Breast epithelium (tissue), 4 donors: ENCODE data around the gene ITGB1BP1. TPM values are rescaled to one million over a fixed set of nuclear protein-coding genes. Genes with fewer than 3 reads are reported as not detected.

Experiments
- DNase-seq, 2 donors: peaks; one replicate each; pipeline ENCODE4 v3.0.0-alpha.2; 2019; ENCODE audit warnings: low spot score in 2 of 2
- H3K27ac ChIP-seq, 2 donors: fragments of 200-600 bp; sonication (generic) in 1 of 2; one replicate each; pipeline ENCODE4 v1.5.1; 2016 to 2019; ENCODE audit warnings: mild to moderate bottlenecking in 1 of 2
- H3K27me3 ChIP-seq, 2 donors: fragments of 200-600 bp; sonication (generic) in 1 of 2; one replicate each; pipeline versions ENCODE4 v1.5.1 to v1.6.0; 2017 to 2019; ENCODE audit warnings: control low read depth in 1 of 2, mild to moderate bottlenecking in 1 of 2
- H3K36me3 ChIP-seq: fragments of 200-600 bp; one replicate; pipeline ENCODE4 v1.5.1; 2019
- H3K4me1 ChIP-seq, 2 donors: fragments of 200-600 bp; sonication (generic); one replicate each; pipeline ENCODE4 v1.5.1; 2016 to 2019; ENCODE audit warnings: control low read depth in 1 of 2
- H3K4me3 ChIP-seq, 3 donors: fragments of 200-600 bp; sonication (generic); 1 replicate in 2 of 3; 2 replicates in 1 of 3; pipeline ENCODE4 v1.5.1; 2016 to 2019; ENCODE audit warnings: mild to moderate bottlenecking in 3 of 3, moderate library complexity in 2 of 3
- H3K9me3 ChIP-seq, 2 donors: fragments of 200-600 bp; sonication (generic) in 1 of 2; one replicate each; pipeline ENCODE4 v1.5.1; 2016 to 2019; ENCODE audit warnings: control low read depth in 1 of 2
- POLR2A ChIP-seq: fragments of 450-650 bp; IDR thresholded peaks from one replicate; pipeline ENCODE4 v1.6.1; 2016; ENCODE audit warnings: antibody characterized with exemption, mild to moderate bottlenecking, moderate library complexity
- POLR2AphosphoS5 ChIP-seq, 3 donors: sonication (generic); formaldehyde crosslinking; IDR thresholded peaks; one replicate each; pipeline ENCODE4 v1.6.1; 2017; ENCODE audit warnings: antibody characterized with exemption in 3 of 3
- intact Hi-C: fragments of 100-400 bp; cut with DNase I; formaldehyde crosslinking; loops from one replicate; pipeline ENCODE4 v1.15.1; 2023; ENCODE audit warnings: low total_unique reads
- total RNA-seq, 3 donors: library from RNA; depleted of rRNA; stranded (reverse); fragments of >200 nt; gene quantifications; one replicate each; pipeline ENCODE4 v1.1.0, GENCODE V29; 2016
- TF ChIP-seq, protein P1 (sequence below), 3 donors: fragments of 450-650 bp; IDR thresholded peaks; one replicate each; pipeline ENCODE4 v1.5.1; 2016 to 2017; ENCODE audit warnings: antibody characterized with exemption in 3 of 3, mild to moderate bottlenecking in 3 of 3, moderate library complexity in 3 of 3

The ITGB1BP1 gene
- total RNA-seq, 3 donors from 2014 or later, result 35.7 to 271 (median 63.3) TPM

DNA sequence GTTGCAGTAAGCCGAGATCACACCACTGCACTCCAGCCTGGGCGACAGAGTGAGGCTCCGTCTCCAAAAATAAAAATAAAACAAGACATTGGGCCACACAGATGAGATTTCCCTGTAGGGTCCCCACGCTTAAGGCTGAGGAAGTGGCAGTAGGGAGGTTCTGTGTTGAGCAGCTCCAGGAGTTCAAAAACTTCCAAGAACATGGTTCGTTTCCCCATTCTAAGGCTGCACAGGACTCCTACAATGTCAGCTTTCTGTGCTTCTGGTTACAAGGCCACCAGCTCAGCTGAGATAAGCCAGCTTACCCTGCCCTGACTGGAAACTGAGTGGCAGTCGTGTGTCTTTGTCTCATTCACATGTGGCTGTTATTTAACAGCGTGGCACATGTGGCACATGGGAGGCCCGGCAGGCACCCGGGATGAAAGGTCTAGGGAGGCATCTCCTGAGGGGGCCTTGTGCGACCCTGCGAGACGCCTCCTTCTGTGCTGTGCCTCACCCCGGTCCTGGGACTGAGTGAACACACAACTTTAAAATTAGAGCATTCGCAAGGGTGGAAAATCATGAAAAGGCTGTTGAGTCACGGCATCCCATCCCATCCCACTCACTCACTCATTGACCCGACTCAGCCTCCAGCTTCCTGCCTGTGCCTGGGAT is 7.7 kb downstream of the ITGB1BP1 start:
- H3K4me1 ChIP-seq, result no peaks in the 10 kb centered on the region
- H3K36me3 ChIP-seq, result no peaks in the 10 kb centered on the region
- no peaks in the 10 kb centered on the region for H3K9me3 ChIP-seq
- TF ChIP-seq POLR2A (no peak), POLR2AphosphoS5 (IDR thresholded peaks at IDR 0.05) (no peak)
- TF ChIP-seq, protein P1, sequence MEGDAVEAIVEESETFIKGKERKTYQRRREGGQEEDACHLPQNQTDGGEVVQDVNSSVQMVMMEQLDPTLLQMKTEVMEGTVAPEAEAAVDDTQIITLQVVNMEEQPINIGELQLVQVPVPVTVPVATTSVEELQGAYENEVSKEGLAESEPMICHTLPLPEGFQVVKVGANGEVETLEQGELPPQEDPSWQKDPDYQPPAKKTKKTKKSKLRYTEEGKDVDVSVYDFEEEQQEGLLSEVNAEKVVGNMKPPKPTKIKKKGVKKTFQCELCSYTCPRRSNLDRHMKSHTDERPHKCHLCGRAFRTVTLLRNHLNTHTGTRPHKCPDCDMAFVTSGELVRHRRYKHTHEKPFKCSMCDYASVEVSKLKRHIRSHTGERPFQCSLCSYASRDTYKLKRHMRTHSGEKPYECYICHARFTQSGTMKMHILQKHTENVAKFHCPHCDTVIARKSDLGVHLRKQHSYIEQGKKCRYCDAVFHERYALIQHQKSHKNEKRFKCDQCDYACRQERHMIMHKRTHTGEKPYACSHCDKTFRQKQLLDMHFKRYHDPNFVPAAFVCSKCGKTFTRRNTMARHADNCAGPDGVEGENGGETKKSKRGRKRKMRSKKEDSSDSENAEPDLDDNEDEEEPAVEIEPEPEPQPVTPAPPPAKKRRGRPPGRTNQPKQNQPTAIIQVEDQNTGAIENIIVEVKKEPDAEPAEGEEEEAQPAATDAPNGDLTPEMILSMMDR (IDR thresholded peaks at IDR 0.05), result no peak
- H3K27ac ChIP-seq, result peak overlapping the region in 1 of 2 donors; percentile 81
- H3K27me3 ChIP-seq, result no peaks in the 10 kb centered on the region
- intact Hi-C loops, result no loop called here
- DNase-seq, result no peak
- H3K4me3 ChIP-seq, result no peak overlapping the region

DNA sequence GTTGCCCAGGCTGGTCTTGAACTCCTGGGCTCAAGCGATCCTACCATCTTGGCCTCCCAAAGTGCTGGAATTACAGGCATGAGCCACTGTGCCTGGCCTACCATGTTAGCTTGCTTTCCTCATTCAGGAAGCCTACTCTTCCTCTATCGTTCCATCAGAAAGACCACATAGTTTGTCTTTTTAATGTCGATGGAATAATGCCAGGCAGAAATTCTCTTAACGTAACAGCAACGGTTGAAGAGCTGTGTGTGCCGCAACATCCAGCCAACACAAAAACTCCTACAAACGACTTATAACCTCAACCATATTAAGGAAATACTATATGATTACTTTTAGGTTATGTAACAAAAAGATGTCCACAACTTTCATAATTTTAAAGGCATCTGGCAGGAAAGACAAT is 10.5 kb downstream of the ITGB1BP1 start:
- no peaks in the 10 kb centered on the region for H3K36me3 ChIP-seq
- H3K4me1 ChIP-seq, result no peaks in the 10 kb centered on the region
- no peak for TF ChIP-seq POLR2A
- TF ChIP-seq, protein P1 (IDR thresholded peaks at IDR 0.05), result no peak
- no peak for TF ChIP-seq POLR2AphosphoS5 (IDR thresholded peaks at IDR 0.05)
- no peak for DNase-seq
- no peaks in the 10 kb centered on the region for H3K9me3 ChIP-seq
- no peak overlapping the region for H3K27ac ChIP-seq
- intact Hi-C loops, result no loop called here
- no peaks in the 10 kb centered on the region for H3K27me3 ChIP-seq
- H3K4me3 ChIP-seq, result no peak overlapping the region

DNA sequence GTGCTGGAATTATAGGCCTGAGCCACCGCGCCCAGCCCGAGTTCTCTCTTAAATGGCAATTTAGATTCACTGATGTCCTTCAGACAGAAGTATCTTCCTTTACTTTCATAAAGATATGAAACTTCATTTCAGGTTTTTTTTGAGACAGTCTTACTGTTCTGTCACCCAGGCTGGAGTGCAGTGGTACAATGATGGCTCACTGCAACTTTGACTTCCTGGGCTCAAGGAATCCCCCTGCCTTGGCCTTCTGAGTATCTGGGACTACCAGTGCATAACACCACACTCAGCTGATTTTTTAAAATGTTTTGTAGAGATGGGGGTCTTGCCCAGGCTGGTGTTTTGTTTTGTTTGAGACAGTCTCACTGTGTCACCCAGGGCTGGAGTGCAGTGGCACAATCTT is 13.2 kb downstream of the ITGB1BP1 start:
- TF ChIP-seq, protein P1 (IDR thresholded peaks at IDR 0.05), result no peak
- no peak for TF ChIP-seq POLR2A
- TF ChIP-seq POLR2AphosphoS5 (IDR thresholded peaks at IDR 0.05), result no peak
- intact Hi-C loops, result no loop called here
- Histone ChIP-seq H3K36me3 (no peaks in the 10 kb centered on the region), H3K4me3 (no peak overlapping the region), H3K9me3 (no peaks in the 10 kb centered on the region), H3K27me3 (no peaks in the 10 kb centered on the region), H3K27ac (no peak overlapping the region), H3K4me1 (peaks cover 0 to 3% of the 10 kb centered on the region in 2 donors)
- DNase-seq, result no peak

DNA sequence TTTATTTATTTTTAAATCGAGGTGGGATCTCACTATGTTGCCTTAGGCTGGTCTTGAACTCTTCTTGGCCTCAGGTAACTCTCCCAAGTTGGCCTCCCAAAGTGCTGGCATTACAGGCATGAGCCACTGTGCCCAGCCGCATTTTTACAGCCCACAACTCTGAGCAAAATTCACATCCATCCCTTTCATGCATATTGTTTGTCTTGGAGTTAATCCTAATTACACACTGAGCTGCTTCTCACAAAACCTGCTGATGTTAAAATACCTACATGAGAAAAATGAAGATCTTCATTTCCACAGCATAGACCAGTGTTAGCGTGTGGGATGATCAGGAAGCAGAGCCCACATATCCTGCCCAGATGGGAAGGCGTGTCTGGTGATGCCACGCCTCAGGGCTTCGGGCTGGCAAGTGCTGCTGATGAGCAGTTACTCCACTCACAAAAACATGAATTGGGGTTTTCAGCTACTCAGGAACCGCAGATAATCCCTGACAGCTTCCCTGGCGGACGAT is 14.6 kb downstream of the ITGB1BP1 start:
- TF ChIP-seq, protein P1 (IDR thresholded peaks at IDR 0.05), result no peak
- TF ChIP-seq POLR2AphosphoS5 (IDR thresholded peaks at IDR 0.05) (no peak), POLR2A (no peak)
- Histone ChIP-seq H3K36me3 (no peaks in the 10 kb centered on the region), H3K4me3 (no peak overlapping the region), H3K27me3 (no peaks in the 10 kb centered on the region), H3K9me3 (no peaks in the 10 kb centered on the region), H3K27ac (peak overlapping the region; percentile 45 to 59), H3K4me1 (peaks cover 0 to 3% of the 10 kb centered on the region in 2 donors)
- intact Hi-C loops, result no loop called here
- DNase-seq, result peak in 1 of 2 donors; percentile 65

DNA sequence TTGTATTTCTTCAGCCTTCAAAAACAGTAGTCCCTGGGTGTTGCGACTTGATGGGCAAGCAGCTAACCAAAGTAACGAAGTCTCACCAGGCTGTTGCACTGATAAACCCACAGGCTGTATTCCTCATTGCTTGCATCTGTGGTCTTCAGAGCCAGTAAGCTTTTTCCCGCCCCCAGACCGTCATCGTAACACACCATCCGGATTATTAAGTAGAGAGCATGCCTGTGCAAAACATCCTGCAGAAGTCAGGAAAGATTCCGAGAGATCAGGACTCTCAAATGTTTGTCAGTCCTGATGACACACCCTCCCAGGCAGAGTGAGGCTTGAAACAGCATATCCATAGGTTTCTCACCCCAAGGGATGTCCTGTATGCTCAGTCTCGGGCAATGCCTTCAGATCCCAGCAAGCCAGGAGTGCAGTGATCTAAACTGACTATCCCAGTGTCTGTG is 15.9 kb downstream of the ITGB1BP1 start:
- Histone ChIP-seq H3K27ac (peak overlapping the region in 1 of 2 donors; percentile 50), H3K4me3 (no peak overlapping the region), H3K4me1 (peaks cover 0 to 3% of the 10 kb centered on the region in 2 donors), H3K36me3 (no peaks in the 10 kb centered on the region), H3K27me3 (no peaks in the 10 kb centered on the region), H3K9me3 (no peaks in the 10 kb centered on the region)
- TF ChIP-seq POLR2A (no peak), POLR2AphosphoS5 (IDR thresholded peaks at IDR 0.05) (no peak)
- TF ChIP-seq, protein P1 (IDR thresholded peaks at IDR 0.05), result no peak
- intact Hi-C loops, result no loop called here
- no peak for DNase-seq
